Activated CD4-positive, CD25-positive, alpha-beta regulatory T cell treated with anti-CD3 and anti-CD28 coated beads, Interleukin-2, amount 50 U/mL, for 16 hours (primary cell): ENCODE data around the gene PBX2.

Source experiments
- DNase-seq: peaks from one replicate; pipeline ENCODE4 v3.0.0-alpha.2; 2020; ENCODE audit warnings: low read depth, low spot score

Gene PBX2

DNA sequence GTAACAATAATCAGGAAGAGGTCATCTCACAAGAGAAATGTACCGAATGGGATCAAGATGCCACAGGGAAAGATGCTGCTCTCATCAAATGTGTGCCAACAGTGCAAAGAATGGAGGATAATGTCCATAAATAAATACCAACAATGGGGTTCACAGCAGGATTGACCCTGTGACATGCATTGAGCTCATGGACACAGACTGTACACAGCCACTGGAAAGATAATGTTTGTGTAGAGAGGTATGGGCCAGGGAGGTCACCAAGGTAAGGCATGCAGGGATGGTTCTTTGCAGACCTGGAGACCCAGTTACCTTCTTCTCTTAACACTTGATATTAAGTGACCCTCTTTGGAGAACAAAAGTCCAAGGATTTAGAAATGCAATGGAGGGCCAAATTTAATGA is 15.6 kb downstream of the PBX2 start:
- DNase-seq: no peak

- no peak for DNase-seq
Measured at GRCh38 chr6:32173051-32173727, 16.8 kb downstream of the PBX2 start.

DNA sequence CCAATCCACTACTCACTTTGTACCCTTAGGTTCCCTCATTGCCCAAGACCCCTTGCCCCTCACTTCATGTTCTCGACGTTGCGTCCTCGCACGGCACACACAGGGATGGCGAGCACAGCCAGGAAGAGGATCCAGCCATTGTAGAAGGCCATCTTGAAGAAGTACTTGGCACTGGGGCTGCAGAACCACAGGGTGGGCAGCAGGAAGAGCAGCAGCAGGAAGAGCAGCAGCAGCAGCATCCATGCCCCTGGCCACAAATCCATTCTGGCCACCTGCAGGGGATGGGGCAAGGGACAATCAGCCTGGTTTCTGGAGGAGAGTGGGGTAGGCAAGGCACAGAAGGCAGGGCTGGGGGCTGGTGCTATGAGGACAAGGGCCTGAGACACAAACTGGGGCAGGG is 18.8 kb downstream of the PBX2 start:
- DNase-seq: no peak

DNA sequence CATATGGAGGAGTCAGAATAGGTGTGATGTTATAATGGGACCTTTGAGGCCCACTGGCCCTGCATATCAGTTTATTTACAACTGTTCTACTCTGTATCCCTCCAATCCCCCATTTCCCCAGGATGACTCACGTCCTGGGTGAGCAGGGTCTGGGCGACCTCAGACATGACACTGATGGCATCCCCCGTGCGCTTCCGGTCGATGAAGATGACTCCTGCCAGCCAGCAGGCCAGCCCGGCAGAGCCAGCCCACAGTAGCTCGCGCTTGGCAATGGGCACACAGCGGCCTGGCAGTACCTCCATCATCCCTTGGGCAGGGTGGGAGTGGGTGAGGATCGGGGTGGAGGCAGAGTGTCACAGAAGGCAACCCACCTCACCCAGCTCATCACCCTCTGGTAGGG is 19.7 kb downstream of the PBX2 start:
- DNase-seq: no peak

DNA sequence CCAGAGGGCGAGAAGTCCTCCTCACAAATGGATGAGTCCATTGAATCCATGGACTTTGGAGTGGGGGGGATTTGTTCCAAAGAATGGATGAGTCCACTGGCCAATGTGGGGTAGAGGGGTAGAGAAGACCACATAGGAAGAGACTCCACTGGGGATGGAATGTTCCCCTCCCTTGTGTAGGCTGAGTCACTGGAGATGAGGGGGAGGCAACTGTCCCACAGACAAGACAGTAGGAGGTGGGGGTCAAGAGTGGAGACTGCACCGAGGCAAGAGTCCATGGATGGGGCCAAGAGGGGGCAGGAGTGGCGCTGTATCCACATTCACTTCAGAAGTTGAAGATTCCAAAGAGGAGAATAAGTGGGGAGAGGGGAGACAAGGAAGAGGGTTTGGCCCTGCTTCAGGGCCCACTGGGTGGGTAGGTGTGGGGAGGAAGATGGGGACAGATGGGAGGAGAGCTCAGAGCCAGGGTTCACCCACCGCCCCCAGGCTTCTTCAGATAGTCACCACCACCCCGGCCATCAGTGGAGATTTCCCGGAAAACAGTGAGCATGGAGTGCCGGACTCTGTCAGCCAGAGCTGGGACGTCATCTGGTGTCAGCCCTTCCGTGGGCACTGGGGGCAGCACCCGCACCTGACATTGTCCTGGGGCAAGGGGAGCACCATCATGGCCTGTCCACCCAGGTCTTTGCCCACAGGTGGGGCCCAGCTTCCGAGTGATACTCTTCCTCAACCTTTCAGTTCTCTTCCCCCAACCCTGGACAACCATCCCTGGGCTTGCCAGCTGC is 21.0 kb downstream of the PBX2 start:
- DNase-seq: no peak

- DNase-seq: no peak
Measured at GRCh38 chr6:32168350-32168749, 21.7 kb downstream of the PBX2 start.

GRCh38 chr6:32167761-32168262 is 22.2 kb downstream of the PBX2 start:
- no peak for DNase-seq

DNA sequence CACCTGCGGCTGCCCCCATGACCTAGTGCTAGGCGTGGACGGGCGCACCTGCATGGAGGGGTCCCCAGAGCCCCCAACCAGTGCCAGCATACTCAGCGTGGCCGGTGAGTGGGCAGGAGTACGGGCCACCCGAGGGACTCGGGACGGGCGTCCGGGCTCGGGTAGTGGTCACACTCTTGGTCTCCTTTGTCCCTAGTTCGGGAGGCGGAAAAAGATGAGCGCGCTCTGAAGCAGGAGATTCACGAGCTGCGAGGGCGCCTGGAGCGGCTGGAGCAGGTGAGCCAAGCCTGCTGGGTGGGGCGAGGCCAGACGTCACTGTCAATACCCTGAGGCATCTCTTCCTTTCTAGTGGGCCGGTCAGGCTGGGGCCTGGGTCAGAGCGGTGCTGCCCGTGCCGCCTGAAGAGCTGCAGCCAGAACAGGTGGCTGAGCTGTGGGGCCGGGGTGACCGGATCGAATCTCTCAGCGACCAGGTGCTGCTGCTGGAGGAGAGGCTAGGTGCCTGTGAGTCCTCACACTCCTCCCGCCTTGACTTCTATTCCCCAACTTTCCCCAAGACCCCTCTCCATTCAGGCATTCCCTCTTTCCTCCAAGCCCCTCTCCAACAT is 22.7 kb downstream of the PBX2 start:
- no peak for DNase-seq

DNA sequence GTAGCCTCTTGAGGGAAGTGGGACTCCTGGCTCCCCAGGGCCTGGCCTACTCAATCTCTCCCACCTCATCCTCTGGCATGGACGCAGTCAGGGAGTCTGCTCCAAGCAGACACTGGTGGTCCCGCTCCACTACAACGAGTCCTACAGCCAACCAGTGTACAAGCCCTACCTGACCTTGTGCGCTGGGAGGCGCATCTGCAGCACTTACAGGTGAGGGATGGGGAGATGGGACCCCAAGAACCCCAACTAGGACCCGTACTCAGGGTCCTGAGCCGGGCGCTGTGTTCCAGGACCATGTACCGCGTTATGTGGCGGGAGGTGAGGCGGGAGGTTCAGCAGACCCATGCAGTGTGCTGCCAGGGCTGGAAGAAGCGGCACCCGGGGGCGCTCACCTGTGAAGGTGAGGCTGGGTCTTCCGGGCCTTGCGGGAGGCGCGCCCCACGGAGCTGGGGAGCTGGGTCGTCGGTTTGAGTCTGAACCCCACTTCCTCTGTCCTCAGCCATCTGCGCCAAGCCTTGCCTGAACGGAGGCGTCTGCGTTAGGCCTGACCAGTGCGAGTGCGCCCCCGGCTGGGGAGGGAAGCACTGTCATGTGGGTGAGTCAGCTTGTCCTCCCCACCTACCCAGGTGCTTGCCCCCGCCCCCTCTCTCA is 23.5 kb downstream of the PBX2 start:
- DNase-seq: no peak

- DNase-seq: no peak
Measured at GRCh38 chr6:32164295-32164694, 25.7 kb downstream of the PBX2 start, which contains the start of gene EGFL8. Gene EGFL8, plus strand, starts transcription at chr6:32164595. Its CDS starts 1,571 bp downstream, at chr6:32166166.

- no peak for DNase-seq
Measured at GRCh38 chr6:32163559-32164258, 26.3 kb downstream of the PBX2 start.

DNA sequence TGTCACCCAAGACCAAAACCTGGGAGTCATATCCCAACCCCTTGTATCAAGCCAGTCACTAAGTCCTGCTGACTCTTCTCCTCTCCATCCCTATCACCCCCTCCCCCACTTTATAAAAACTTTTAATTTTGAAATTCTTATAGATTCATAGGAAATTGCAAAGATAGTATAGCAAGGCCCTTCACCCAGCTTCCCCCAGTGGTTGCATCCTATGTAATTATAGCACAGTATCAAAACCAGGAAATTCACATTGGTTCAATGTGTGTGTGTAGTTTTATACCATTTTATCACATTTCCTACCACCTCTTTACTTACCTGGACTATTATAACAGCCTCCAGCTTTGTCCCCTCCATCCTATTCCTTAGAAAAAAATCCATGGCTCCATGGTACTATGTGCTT is 31.9 kb downstream of the PBX2 start:
- no peak for DNase-seq

DNA sequence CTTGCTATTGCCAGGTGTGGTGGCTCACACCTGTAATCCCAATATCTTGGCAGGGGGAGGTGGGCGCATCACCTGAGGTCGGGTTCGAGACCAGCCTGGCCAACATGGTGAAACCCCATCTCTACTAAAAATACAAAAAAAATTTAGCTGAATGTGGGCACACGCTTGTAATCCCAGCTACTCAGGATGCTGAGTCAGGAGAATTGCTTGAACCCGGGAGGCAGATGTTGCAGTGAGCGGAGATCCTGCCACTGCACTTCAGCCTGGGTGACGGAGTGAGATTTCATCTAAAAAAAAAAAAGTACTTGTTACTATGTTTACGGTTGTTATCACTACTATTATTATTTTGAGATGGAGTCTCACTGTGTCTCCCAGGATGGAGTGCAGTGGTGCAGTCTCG is 33.1 kb downstream of the PBX2 start:
- DNase-seq: no peak

DNA sequence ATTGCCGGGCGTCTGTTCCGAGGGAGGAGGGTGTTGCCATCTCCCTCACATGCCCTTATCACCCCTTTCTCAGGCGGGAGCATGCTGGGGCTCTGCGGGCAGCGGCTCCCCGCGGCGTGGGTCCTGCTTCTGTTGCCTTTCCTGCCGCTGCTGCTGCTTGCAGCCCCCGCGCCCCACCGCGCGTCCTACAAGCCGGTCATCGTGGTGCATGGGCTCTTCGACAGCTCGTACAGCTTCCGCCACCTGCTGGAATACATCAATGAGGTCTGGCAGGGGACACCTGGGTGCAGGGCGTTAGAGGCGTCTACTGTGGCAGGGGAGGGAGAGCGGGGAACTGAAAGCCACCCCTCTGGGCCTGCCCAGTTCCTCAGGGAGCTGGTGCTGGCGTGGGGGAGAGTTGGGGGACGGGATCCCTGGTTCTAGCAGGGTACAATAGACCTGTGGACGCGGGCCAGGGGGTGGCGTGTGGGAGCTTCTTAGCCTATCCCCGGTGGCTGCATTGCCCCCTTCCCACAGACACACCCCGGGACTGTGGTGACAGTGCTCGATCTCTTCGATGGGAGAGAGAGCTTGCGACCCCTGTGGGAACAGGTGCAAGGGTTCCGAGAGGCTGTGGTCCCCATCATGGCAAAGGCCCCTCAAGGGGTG is 35.4 kb downstream of the PBX2 start:
- peak; percentile 26 for DNase-seq

DNA sequence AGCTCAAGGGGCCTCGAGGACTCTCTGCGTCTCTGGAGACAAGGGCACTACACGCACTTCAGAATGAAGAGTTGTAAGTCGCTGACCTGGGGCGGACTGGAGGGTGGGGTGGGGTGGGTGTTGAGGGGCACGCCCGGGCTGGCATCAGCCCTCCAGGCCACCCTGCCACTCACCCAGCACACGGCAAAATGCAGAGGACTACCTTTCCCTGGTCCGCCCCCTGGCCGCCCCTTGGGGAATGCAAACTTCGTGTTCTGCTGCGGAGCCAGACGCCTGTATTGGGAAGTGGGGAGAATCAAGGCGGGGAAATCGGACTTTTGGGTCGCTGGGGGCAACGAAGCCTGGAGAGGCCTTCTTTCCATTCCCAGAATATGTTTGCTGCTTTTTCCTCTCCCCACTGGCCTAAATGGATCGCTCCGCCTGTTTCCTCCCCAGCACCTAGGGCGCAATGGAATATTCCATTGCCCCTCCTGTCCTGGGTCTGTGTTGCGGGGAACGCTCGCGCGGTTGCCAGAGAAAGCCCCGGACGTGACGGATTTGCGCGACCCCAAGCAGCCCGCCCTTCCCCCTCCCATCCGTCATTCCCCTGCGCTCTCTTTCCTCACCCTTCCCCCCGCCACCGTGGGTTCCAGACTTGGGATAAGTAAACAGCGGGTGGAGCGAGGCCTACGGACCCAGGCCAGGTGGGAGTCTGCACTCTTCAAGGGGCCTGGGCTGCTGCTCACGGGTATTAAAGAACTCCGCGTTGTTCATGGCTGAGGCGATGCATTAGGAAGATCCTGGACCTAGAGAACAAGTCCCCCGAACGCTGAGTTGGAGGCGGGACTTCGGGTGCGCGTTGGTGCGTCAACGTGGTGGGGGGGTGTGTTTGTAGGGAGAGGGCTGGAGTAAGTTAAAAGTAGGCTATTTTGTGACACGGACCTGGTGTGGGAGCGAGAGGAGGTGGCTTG is 36.2 kb downstream of the PBX2 start, which contains the start of gene PPT2:
PPT2 (plus strand) TSS at position 578 of the 950 bp plus-strand sequence. CDS start 454 bp downstream, outside the sequence.
- peak; percentile 36 for DNase-seq

- no peak for DNase-seq
Measured at GRCh38 chr6:32152769-32153563, 37.0 kb downstream of the PBX2 start.

DNA sequence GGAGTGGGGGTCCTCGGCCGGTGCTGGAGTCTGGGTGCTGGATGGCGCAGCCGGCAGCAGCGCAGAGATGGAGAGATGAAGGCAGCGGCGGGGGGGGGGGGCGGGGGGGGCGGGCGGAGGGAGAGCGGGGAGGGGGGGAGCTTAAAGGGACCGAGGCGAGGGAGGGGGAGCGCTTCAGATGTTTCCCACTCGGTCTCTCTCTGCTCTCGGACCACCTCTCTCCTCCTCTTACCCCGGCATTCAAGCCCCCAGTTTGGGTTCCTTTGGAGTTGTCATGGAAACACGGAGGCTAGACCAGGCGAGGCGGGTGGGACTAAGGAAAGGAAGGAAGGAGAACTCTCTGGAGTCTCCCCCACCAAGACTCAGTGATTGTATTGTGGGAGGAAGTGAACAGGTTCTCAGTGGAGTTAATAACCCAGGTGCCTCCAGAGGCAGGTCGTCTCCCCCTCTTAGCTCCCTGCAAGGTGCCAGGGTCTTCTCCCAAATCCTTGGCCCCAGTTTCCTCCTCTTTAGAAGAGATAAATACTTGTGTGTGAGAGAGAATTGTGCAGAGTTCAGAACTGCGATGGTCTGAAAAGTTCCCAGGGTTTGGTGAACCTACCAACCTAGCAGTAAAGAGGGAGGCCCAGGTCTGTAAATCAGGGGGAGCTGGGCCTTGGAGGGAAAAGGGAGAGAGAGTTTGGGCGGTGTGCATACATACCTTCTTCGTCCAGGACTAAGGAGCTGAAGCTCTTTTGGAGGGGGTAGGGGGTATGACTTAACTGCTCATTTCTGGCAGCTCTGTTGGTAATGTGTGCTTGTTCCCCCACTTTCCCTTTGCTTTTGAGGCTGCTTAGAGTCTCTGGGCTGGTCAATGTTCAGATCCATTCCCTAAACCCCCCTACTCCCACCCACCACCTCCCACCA is 37.9 kb downstream of the PBX2 start, which contains the start of gene PRRT1:
PRRT1 (minus strand) TSS at position 77 of the 906 bp plus-strand sequence. CDS start 112 bp downstream, outside the sequence.
- DNase-seq: no peak
